Chondrocyte (in vitro differentiated cells): ENCODE measurements around the gene OTOF. TPM values are rescaled to one million over a fixed set of nuclear protein-coding genes. Genes with fewer than 3 reads are reported as not detected.
A peak's percentile ranks its signal among the peaks of the same experiment; 100 is the strongest.

Experiments used
- DNase-seq: peaks from one replicate; pipeline ENCODE4 v3.0.0; 2021; ENCODE audit warnings: mixed read lengths, low spot score
- H3K27ac Mint-ChIP-seq: one replicate; pipeline ENCODE4 v1.8.0; 2021; ENCODE audit warnings: mild to moderate bottlenecking, moderate library complexity, mixed read lengths; ENCODE audit not compliant: unreplicated experiment
- H3K27me3 Mint-ChIP-seq: 2 replicates; pipeline ENCODE4 v1.8.0; 2021; ENCODE audit warnings: low read depth, mixed read lengths
- H3K36me3 Mint-ChIP-seq: 2 replicates; pipeline ENCODE4 v1.8.0; 2021; ENCODE audit warnings: low read depth, mixed read lengths
- H3K4me1 Mint-ChIP-seq: 2 replicates; pipeline ENCODE4 v1.8.0; 2021; ENCODE audit warnings: low read depth, mild to moderate bottlenecking, mixed read lengths
- H3K4me3 Mint-ChIP-seq: one replicate; pipeline ENCODE4 v1.8.0; 2021; ENCODE audit warnings: mild to moderate bottlenecking, moderate library complexity, mixed read lengths; ENCODE audit not compliant: unreplicated experiment
- H3K9me3 Mint-ChIP-seq: 2 replicates; pipeline ENCODE4 v1.8.0; 2021; ENCODE audit warnings: low read depth, mixed read lengths
- total RNA-seq: library from RNA; stranded (reverse); gene quantifications from 3 replicates; pipeline ENCODE4 v1.2.1, GENCODE V29; 2021
- TF ChIP-seq, protein P1 (sequence below): fragments of 200-600 bp; sonication (generic); IDR thresholded peaks from 2 replicates; pipeline ENCODE4 v1.5.0; 2021; ENCODE audit warnings: antibody characterized with exemption, mild to moderate bottlenecking, moderate library complexity

The OTOF gene
- total RNA-seq, 1 donor from 2014 or later, result not detected

- TF ChIP-seq, protein P1, sequence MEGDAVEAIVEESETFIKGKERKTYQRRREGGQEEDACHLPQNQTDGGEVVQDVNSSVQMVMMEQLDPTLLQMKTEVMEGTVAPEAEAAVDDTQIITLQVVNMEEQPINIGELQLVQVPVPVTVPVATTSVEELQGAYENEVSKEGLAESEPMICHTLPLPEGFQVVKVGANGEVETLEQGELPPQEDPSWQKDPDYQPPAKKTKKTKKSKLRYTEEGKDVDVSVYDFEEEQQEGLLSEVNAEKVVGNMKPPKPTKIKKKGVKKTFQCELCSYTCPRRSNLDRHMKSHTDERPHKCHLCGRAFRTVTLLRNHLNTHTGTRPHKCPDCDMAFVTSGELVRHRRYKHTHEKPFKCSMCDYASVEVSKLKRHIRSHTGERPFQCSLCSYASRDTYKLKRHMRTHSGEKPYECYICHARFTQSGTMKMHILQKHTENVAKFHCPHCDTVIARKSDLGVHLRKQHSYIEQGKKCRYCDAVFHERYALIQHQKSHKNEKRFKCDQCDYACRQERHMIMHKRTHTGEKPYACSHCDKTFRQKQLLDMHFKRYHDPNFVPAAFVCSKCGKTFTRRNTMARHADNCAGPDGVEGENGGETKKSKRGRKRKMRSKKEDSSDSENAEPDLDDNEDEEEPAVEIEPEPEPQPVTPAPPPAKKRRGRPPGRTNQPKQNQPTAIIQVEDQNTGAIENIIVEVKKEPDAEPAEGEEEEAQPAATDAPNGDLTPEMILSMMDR, result no peak
- peaks cover 18% of the 10 kb centered on the region for H3K27me3 Mint-ChIP-seq
- no peak overlapping the region for H3K27ac Mint-ChIP-seq
- peaks cover 3% of the 10 kb centered on the region for H3K4me1 Mint-ChIP-seq
- H3K4me3 Mint-ChIP-seq, result no peak overlapping the region
- DNase-seq, result no peak
- no peaks in the 10 kb centered on the region for H3K9me3 Mint-ChIP-seq
- H3K36me3 Mint-ChIP-seq, result no peaks in the 10 kb centered on the region
Observed at GRCh38 chr2:26506279-26506678, 28.4 kb upstream of the OTOF start.

DNA sequence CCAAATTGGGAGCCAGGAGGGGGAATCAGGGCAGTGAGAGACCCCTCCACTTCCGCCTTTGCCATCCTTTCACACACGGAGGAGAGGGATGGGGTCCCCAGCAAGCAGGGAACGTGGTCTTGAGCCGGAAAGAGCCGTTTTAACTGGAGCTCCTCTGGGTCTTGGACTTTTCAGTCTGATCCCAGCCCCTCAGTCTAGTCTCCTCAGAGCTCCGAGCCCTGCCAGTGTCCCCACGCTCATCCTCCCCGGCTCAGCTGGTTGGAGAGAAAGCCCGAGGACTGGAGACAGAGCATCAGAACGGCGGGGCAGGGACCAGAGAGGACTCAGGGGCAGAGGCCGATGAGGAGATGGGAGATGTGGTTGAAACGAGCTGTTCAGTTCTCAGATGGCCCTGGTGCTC lies 26.1 kb upstream of the OTOF start:
- TF ChIP-seq, protein P1, result no peak
- no peaks in the 10 kb centered on the region for H3K9me3 Mint-ChIP-seq
- no peak for DNase-seq
- H3K27me3 Mint-ChIP-seq, result peaks cover 17% of the 10 kb centered on the region
- H3K36me3 Mint-ChIP-seq, result no peaks in the 10 kb centered on the region
- peaks cover 3% of the 10 kb centered on the region for H3K4me1 Mint-ChIP-seq
- H3K4me3 Mint-ChIP-seq, result no peak overlapping the region
- no peak overlapping the region for H3K27ac Mint-ChIP-seq

DNA sequence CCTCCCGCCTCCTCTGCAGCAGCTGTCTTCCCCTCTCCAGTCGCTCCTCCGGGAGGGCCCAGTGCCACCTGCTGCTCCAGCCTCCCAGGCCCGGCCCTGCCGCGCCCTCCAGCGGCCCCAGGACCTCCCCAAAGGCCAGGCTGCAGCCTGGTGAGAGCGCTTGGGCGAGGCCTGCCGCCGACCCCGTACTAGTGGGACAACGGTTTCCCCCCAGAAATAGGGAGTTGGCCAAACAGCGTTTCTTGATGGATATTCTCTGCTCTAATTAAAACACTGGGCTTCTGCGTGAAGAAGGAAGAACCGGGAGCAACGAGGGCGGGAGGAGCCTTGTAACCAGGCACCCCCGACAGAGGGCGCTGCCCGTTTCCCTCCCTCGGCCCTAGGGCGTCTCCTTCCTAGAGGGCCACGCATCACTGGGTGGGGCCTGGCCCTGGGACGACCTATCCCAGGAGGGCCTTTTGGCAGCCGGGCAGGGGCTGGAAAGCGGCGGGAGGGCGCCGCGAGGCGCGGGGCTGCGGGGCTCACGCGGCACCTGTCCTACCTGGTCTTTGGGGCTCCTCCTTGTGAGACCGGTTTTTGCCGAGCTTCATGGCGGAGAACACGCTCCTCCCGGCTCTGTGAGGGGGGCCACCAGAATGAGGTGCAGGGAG lies 25.4 kb upstream of the OTOF start:
- H3K27me3 Mint-ChIP-seq, result peaks cover 20% of the 10 kb centered on the region
- no peak for DNase-seq
- H3K4me1 Mint-ChIP-seq, result peaks cover 3% of the 10 kb centered on the region
- no peak overlapping the region for H3K27ac Mint-ChIP-seq
- no peaks in the 10 kb centered on the region for H3K36me3 Mint-ChIP-seq
- TF ChIP-seq, protein P1, result peak; percentile 99
- peak overlapping the region; percentile 68 for H3K4me3 Mint-ChIP-seq
- H3K9me3 Mint-ChIP-seq, result no peaks in the 10 kb centered on the region

DNA sequence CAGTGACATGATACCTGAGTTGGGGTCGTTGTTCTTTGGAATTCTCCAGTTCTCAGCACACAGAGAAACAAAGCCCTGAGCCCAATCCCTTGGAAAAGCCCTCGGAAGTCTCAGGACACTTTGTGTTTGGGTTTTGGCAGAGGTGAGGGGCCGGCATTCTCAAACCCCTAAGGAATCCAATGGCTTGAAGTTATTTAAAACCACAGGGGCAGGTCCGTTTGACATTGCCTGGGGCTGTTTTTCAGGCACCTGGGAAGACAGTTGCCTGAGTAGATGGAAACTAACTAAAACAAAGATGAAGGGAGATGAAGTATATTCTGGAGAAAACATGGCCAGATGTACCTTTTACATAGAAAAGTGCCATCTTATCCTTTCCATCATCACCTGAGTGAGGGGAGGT lies 22.5 kb upstream of the OTOF start:
- Mint-ChIP-seq H3K27me3 (peaks cover 27% of the 10 kb centered on the region), H3K9me3 (no peaks in the 10 kb centered on the region), H3K4me1 (peaks cover 3% of the 10 kb centered on the region), H3K4me3 (no peak overlapping the region), H3K36me3 (no peaks in the 10 kb centered on the region), H3K27ac (no peak overlapping the region)
- TF ChIP-seq, protein P1, result no peak
- DNase-seq, result no peak

- Mint-ChIP-seq H3K36me3 (no peaks in the 10 kb centered on the region), H3K27ac (no peak overlapping the region), H3K4me3 (no peak overlapping the region), H3K4me1 (no peaks in the 10 kb centered on the region), H3K27me3 (peaks cover 18% of the 10 kb centered on the region), H3K9me3 (no peaks in the 10 kb centered on the region)
- DNase-seq, result no peak
- TF ChIP-seq, protein P1, result no peak
Observed at GRCh38 chr2:26495705-26496297, 17.9 kb upstream of the OTOF start.
